Measurements from ENCODE around the gene DHX58. TPM values are rescaled to one million over a fixed set of nuclear protein-coding genes. Genes with fewer than 3 reads are reported as not detected.

The DHX58 gene
- total RNA-seq, 2 donors from 2014 or later, result 13.7 to 18.5 TPM

- ATAC-seq (ENCODE audit: insufficient number of reproducible peaks, low FRiP score, low read depth), result no peak
- no peak overlapping the region for H3K4me3 ChIP-seq
- H3K4me1 ChIP-seq (ENCODE audit: control insufficient read depth in 1 of 2, low read depth in 2 of 2), result peaks cover 14 to 17% of the 10 kb centered on the region in 2 donors
- no peak for TF ChIP-seq CTCF (IDR thresholded peaks at IDR 0.05)
- H3K27me3 ChIP-seq (replicated peaks; ENCODE audit: insufficient read depth), result no peaks in the 10 kb centered on the region
- H3K36me3 ChIP-seq, result no peaks in the 10 kb centered on the region
- H3K9me3 ChIP-seq, result no peaks in the 10 kb centered on the region
- no peak overlapping the region for H3K27ac ChIP-seq
- no peak for DNase-seq (ENCODE audit: low spot score)
Observed at GRCh38 chr17:42117397-42118125, 5.0 kb upstream of the DHX58 start.

DNA sequence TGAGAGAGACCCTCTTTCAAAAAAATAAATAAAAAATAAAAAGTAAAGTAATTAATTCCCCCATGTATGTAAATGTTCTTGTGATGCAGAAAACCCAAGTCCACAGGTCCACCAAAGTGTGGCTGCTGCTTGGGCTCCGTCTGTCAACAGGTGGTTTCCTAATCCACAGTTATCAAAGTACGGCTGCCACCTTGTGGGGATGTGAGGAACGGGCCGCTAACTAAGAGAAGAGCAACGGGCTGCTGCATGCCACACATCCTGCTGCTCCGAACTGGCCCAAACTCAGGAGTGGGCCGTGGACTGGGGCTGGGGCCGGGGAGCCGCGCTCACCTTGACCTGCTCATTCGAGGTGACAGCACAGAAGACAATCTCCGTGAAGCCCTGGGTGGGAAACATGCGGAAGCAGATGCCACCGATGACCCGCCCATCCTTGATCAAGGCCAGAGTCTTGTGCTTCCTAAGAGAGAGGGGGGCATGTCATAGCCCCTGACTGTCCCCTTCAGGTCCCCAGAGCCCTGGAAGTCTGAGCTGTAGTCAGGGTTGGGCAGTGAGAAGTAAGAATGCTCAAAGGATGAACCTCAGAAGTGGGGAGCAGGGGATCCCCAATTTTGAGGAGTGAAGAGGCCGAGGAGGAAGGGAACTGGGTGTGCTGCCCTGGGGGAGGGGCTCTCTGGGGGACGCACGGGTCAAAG is 4.3 kb upstream of the DHX58 start:
- H3K4me1 ChIP-seq (ENCODE audit: control insufficient read depth in 1 of 2, low read depth in 2 of 2), result peaks cover 14 to 19% of the 10 kb centered on the region in 2 donors
- H3K36me3 ChIP-seq, result no peaks in the 10 kb centered on the region
- no peaks in the 10 kb centered on the region for H3K9me3 ChIP-seq
- H3K27me3 ChIP-seq (replicated peaks; ENCODE audit: insufficient read depth), result no peaks in the 10 kb centered on the region
- DNase-seq (ENCODE audit: low spot score) (peak; percentile 64), ATAC-seq (ENCODE audit: insufficient number of reproducible peaks, low FRiP score, low read depth) (no peak)
- no peak overlapping the region for H3K27ac ChIP-seq
- TF ChIP-seq CTCF (IDR thresholded peaks at IDR 0.05), result peak; percentile 85
- no peak overlapping the region for H3K4me3 ChIP-seq

DNA sequence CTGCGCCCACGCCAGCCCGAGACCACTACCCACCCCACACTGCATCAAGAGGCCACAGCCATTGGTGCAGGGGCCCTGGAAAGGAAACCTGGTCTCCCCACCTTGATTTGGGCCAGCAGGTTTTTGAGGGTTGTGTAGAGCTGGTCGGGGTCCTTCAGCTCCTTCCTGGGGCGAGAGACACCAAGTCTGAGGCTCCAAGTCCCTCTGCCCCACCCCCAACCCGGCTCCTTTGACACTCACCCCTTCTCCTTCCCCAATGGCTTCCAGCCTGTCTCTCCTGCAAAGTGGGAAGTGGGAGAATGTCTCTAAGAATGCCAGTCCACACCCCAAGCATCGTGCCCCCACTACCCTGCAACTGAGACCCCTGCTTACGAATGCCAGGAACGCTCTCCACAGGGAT is 1.6 kb upstream of the DHX58 start:
- Histone ChIP-seq H3K4me3 (no peak overlapping the region), H3K27me3 (replicated peaks; ENCODE audit: insufficient read depth) (no peaks in the 10 kb centered on the region), H3K4me1 (ENCODE audit: control insufficient read depth in 1 of 2, low read depth in 2 of 2) (peaks cover 14 to 20% of the 10 kb centered on the region in 2 donors), H3K9me3 (no peaks in the 10 kb centered on the region), H3K36me3 (peaks cover under 1% of the 10 kb centered on the region), H3K27ac (no peak overlapping the region)
- DNase-seq (ENCODE audit: low spot score), result no peak
- TF ChIP-seq CTCF (IDR thresholded peaks at IDR 0.05), result no peak
- ATAC-seq (ENCODE audit: insufficient number of reproducible peaks, low FRiP score, low read depth), result no peak

DNA sequence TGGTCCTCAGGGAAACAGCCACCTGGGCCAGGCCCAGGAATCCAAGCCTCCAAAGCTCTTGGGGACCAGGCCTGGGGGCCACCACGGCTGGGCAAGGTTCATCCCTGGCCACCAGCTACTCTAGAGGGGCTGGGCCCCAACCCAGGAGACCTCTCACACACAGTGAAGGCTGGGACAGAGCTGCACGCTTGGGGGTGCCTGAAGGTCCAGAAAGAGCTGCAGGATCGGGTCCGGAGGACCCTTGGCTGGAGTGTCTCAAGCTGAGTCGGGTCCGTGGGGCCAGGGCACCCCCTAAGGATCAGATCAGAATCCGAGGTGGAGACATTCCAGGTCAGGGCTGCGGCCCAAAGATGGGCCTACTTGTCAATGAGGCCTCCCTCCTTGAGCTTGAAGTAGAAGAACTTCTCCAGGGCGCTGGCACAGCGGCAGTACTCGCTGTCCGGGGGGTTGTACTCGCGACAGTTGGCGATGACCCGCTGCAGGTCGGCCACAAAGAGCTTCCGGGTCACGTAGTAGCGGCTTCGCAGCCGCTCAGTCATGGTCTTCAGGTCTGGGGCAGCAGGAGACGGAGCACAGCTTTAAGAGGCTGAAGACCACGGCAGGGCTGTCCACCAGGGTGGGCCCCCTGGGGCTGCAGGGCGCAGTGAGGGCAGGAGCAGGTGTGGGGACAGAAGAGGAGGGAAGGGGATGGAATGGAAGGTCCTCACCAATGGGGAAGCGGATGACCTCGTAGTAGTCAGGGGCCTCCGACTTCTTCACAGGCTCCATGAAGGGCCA is 967 bp upstream of the DHX58 start:
- H3K36me3 ChIP-seq, result peaks cover 6% of the 10 kb centered on the region
- peak overlapping the region; percentile 84 to 90 for H3K27ac ChIP-seq
- H3K27me3 ChIP-seq (replicated peaks; ENCODE audit: insufficient read depth), result no peaks in the 10 kb centered on the region
- H3K4me1 ChIP-seq (ENCODE audit: control insufficient read depth in 1 of 2, low read depth in 2 of 2), result peaks cover 14 to 20% of the 10 kb centered on the region in 2 donors
- H3K9me3 ChIP-seq, result no peaks in the 10 kb centered on the region
- no peak for DNase-seq (ENCODE audit: low spot score)
- TF ChIP-seq CTCF (IDR thresholded peaks at IDR 0.05), result no peak
- ATAC-seq (ENCODE audit: insufficient number of reproducible peaks, low FRiP score, low read depth), result no peak
- H3K4me3 ChIP-seq, result no peak overlapping the region
